Neural progenitor cell (in vitro differentiated cells): Measurements from ENCODE around the gene MYLK. TPM values are rescaled to one million over a fixed set of nuclear protein-coding genes. Genes with fewer than 3 reads are reported as not detected.
A peak's percentile ranks its signal among the peaks of the same experiment; 100 is the strongest.

Experiments
- DNase-seq: peaks from one replicate; pipeline ENCODE4 v3.0.0-alpha.2; 2016; ENCODE audit warnings: low spot score
- H2AFZ ChIP-seq: fragments of 200-600 bp; sonication (generic); replicated peaks from 2 replicates; pipeline ENCODE4 v1.6.1; 2016; ENCODE audit warnings: antibody characterized with exemption
- H3F3A ChIP-seq: fragments of 200-600 bp; sonication (generic); 2 replicates; pipeline ENCODE4 v1.6.1; 2016; ENCODE audit warnings: antibody characterized with exemption, low read depth
- H3K27ac ChIP-seq: fragments of 200-600 bp; sonication (generic); 2 replicates; pipeline ENCODE4 v1.5.1; 2016; ENCODE audit warnings: mild to moderate bottlenecking
- H3K27me3 ChIP-seq: fragments of 200-600 bp; sonication (generic); 2 replicates; pipeline ENCODE4 v1.6.1; 2016; ENCODE audit warnings: mild to moderate bottlenecking, moderate library complexity
- H3K36me3 ChIP-seq: fragments of 200-600 bp; sonication (generic); 2 replicates; pipeline ENCODE4 v1.5.1; 2016
- H3K4me1 ChIP-seq: fragments of 200-600 bp; sonication (generic); 2 replicates; pipeline ENCODE4 v1.6.1; 2016; ENCODE audit warnings: mixed run types
- H3K4me2 ChIP-seq: fragments of 200-600 bp; sonication (generic); 2 replicates; pipeline ENCODE4 v1.6.1; 2016
- H3K4me3 ChIP-seq: fragments of 200-600 bp; sonication (generic); 2 replicates; pipeline ENCODE4 v1.5.1; 2016
- H3K79me2 ChIP-seq: fragments of 200-600 bp; sonication (generic); 2 replicates; pipeline ENCODE4 v1.6.1; 2016; ENCODE audit warnings: low read depth
- H3K9ac ChIP-seq: fragments of 200-600 bp; sonication (generic); 2 replicates; pipeline ENCODE4 v1.6.1; 2016
- H3K9me3 ChIP-seq: fragments of 200-600 bp; sonication (generic); 2 replicates; pipeline ENCODE4 v1.5.1; 2016; ENCODE audit warnings: low read depth
- H4K20me1 ChIP-seq: fragments of 200-600 bp; sonication (generic); 2 replicates; pipeline ENCODE4 v1.6.1; 2016; ENCODE audit warnings: low read depth
- H3K27ac Mint-ChIP-seq: 3 replicates; pipeline ENCODE4 v1.8.0; 2021; ENCODE audit warnings: mixed read lengths
- H3K27me3 Mint-ChIP-seq: 2 replicates; pipeline ENCODE4 v1.8.0; 2022; ENCODE audit warnings: low read depth, mild to moderate bottlenecking, inconsistent platforms, moderate library complexity, mixed read lengths; ENCODE audit not compliant: insufficient read depth
- H3K36me3 Mint-ChIP-seq: 3 replicates; pipeline ENCODE4 v1.8.0; 2021; ENCODE audit warnings: mixed read lengths
- H3K4me1 Mint-ChIP-seq: 3 replicates; pipeline ENCODE4 v1.8.0; 2021; ENCODE audit warnings: mixed read lengths
- H3K4me3 Mint-ChIP-seq: 3 replicates; pipeline ENCODE4 v1.8.0; 2021; ENCODE audit warnings: mild to moderate bottlenecking, moderate library complexity, mixed read lengths
- H3K9me3 Mint-ChIP-seq: 3 replicates; pipeline ENCODE4 v1.8.0; 2020; ENCODE audit warnings: mixed read lengths
- CTCF ChIP-seq: fragments of 200-600 bp; sonication (generic); IDR thresholded peaks from 2 replicates; pipeline ENCODE4 v1.5.1; 2017; ENCODE audit warnings: antibody characterized with exemption, mild to moderate bottlenecking
- EZH2 ChIP-seq: fragments of 200-600 bp; sonication (generic); IDR thresholded peaks from 2 replicates; pipeline ENCODE4 v1.6.1; 2017; ENCODE audit warnings: antibody characterized with exemption, mild to moderate bottlenecking, moderate library complexity
- EZH2phosphoT487 ChIP-seq: fragments of 200-600 bp; sonication (generic); IDR thresholded peaks from 2 replicates; pipeline ENCODE4 v1.6.1; 2017; ENCODE audit warnings: antibody characterized with exemption
- total RNA-seq: library from RNA; depleted of rRNA; stranded (reverse); fragments of >200 nt; gene quantifications from 2 replicates; pipeline ENCODE4 v1.2.3, GENCODE V29; 2015; ENCODE audit warnings: low replicate concordance

Gene MYLK
- total RNA-seq, 1 donor from 2014 or later, result 28.4 TPM

DNA sequence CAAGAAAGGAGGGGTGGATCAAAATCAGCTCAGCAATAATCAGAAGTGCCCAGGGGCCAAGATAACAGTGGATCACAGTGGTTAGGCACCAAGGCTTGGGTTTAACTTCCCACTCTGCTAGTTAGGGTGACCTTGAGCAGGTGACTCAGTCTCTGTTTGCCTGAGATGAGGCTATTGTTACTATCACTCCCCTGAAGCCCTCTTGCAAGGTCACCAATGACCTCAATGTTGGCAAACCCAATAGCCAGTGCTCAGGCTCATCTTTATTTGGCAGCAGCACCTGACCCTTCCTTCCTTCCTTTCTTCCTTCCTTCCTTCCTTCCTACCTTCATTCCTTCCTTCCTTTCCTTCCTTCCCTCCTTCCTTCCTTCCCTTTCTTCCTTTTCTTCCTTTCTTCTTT, 196.8 kb downstream of the MYLK start:
- H3K79me2 ChIP-seq, result no peaks in the 10 kb centered on the region
- TF ChIP-seq EZH2phosphoT487 (no peak), EZH2 (no peak), CTCF (no peak)
- H3K36me3 ChIP-seq, result no peaks in the 10 kb centered on the region
- no peaks in the 10 kb centered on the region for H3K27me3 Mint-ChIP-seq
- H4K20me1 ChIP-seq, result no peaks in the 10 kb centered on the region
- H3K4me3 ChIP-seq, result no peak overlapping the region
- peaks cover 13% of the 10 kb centered on the region for H3F3A ChIP-seq
- H3K27ac ChIP-seq, result no peak overlapping the region
- no peak overlapping the region for H3K4me2 ChIP-seq
- H3K27me3 ChIP-seq, result no peaks in the 10 kb centered on the region
- H3K9me3 Mint-ChIP-seq, result no peaks in the 10 kb centered on the region
- peaks cover 20% of the 10 kb centered on the region for H3K4me1 Mint-ChIP-seq
- H3K4me1 ChIP-seq, result peaks cover 29% of the 10 kb centered on the region
- H3K27ac Mint-ChIP-seq, result no peak overlapping the region
- peaks cover 27% of the 10 kb centered on the region for H3K36me3 Mint-ChIP-seq
- no peak overlapping the region for H3K9ac ChIP-seq
- no peak overlapping the region for H3K4me3 Mint-ChIP-seq
- DNase-seq, result no peak
- H3K9me3 ChIP-seq, result no peaks in the 10 kb centered on the region
- H2AFZ ChIP-seq, result no peak overlapping the region

DNA sequence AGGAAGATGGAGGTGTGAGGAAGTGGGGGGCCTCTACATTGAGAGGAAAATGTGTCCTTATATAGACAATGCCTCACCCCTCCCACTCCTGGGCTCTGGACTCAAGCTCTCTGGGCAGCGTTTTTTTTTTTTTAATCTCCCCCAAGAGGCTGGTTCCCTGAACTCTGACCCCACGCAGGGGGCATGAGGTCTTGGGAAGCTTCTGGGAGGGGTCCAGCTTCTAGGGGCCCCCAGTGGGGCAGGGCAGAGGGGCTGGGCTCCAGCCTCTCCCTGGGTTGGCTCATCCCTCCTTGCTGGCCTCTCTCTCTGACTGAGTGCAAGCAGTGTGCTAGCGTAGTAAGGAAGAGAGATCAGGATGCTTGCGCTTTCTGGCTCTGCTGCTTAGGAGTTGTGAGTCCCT, 197.9 kb downstream of the MYLK start:
- Histone ChIP-seq H3K36me3 (no peaks in the 10 kb centered on the region), H2AFZ (no peak overlapping the region), H3K27ac (no peak overlapping the region), H4K20me1 (no peaks in the 10 kb centered on the region), H3K27me3 (no peaks in the 10 kb centered on the region), H3K9me3 (no peaks in the 10 kb centered on the region), H3K4me3 (no peak overlapping the region), H3K4me2 (peak overlapping the region; percentile 52), H3K79me2 (no peaks in the 10 kb centered on the region), H3K9ac (no peak overlapping the region), H3F3A (peaks cover 11% of the 10 kb centered on the region), H3K4me1 (peaks cover 26% of the 10 kb centered on the region)
- TF ChIP-seq EZH2 (no peak), CTCF (no peak)
- peak overlapping the region; percentile 76 for H3K27ac Mint-ChIP-seq
- peaks cover 20% of the 10 kb centered on the region for H3K4me1 Mint-ChIP-seq
- H3K9me3 Mint-ChIP-seq, result no peaks in the 10 kb centered on the region
- peak; percentile 57 for DNase-seq
- peaks cover 26% of the 10 kb centered on the region for H3K36me3 Mint-ChIP-seq
- H3K27me3 Mint-ChIP-seq, result no peaks in the 10 kb centered on the region
- H3K4me3 Mint-ChIP-seq, result no peak overlapping the region

- Histone ChIP-seq H3K27me3 (no peaks in the 10 kb centered on the region), H3K4me1 (peaks cover 22% of the 10 kb centered on the region), H2AFZ (no peak overlapping the region), H3K4me3 (no peak overlapping the region), H3K4me2 (no peak overlapping the region), H3K9ac (no peak overlapping the region), H3K9me3 (no peaks in the 10 kb centered on the region), H3K36me3 (no peaks in the 10 kb centered on the region), H3K79me2 (no peaks in the 10 kb centered on the region), H4K20me1 (no peaks in the 10 kb centered on the region), H3F3A (peaks cover 6% of the 10 kb centered on the region), H3K27ac (no peak overlapping the region)
- no peak for DNase-seq
- H3K4me3 Mint-ChIP-seq, result peak overlapping the region; percentile 5
- TF ChIP-seq EZH2, result no peak
- TF ChIP-seq EZH2phosphoT487, result no peak
- no peak for TF ChIP-seq CTCF
- no peaks in the 10 kb centered on the region for H3K27me3 Mint-ChIP-seq
- peaks cover 26% of the 10 kb centered on the region for H3K36me3 Mint-ChIP-seq
- H3K27ac Mint-ChIP-seq, result no peak overlapping the region
- peaks cover 20% of the 10 kb centered on the region for H3K4me1 Mint-ChIP-seq
- no peaks in the 10 kb centered on the region for H3K9me3 Mint-ChIP-seq
Observed at GRCh38 chr3:123685780-123686179, 198.4 kb downstream of the MYLK start.
